Stimulated activated CD4-positive, alpha-beta T cell treated with anti-CD3 and anti-CD28 coated beads, Interleukin-12 subunit alpha, Interleukin-12 subunit beta, amount 100 ng/mL, for 24 hours (primary cell): ENCODE data around the gene PCDHGB6.
"Not testable (repeated sequence)": the region's sequence is repeated elsewhere in the genome, so short reads cannot be mapped to it uniquely, and the experiment has no call there.

Source experiments
- DNase-seq, 2 experiments: peaks; one replicate each; pipeline ENCODE4 v3.0.0-alpha.2; 2020; ENCODE audit warnings: low read depth in 2 of 2

The PCDHGB6 gene

DNA sequence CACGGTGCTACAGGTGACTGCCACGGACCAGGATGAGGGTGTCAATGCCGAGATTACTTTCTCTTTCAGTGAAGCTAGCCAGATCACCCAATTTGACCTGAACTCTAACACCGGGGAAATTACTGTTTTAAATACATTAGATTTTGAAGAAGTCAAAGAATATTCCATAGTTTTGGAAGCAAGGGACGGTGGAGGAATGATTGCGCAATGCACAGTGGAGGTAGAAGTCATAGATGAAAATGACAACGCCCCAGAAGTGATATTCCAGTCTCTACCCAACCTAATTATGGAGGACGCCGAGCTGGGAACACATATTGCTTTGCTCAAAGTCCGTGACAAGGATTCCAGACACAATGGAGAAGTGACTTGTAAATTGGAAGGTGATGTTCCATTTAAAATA is 19.2 kb upstream of the PCDHGB6 start:
- DNase-seq: no peak

DNA sequence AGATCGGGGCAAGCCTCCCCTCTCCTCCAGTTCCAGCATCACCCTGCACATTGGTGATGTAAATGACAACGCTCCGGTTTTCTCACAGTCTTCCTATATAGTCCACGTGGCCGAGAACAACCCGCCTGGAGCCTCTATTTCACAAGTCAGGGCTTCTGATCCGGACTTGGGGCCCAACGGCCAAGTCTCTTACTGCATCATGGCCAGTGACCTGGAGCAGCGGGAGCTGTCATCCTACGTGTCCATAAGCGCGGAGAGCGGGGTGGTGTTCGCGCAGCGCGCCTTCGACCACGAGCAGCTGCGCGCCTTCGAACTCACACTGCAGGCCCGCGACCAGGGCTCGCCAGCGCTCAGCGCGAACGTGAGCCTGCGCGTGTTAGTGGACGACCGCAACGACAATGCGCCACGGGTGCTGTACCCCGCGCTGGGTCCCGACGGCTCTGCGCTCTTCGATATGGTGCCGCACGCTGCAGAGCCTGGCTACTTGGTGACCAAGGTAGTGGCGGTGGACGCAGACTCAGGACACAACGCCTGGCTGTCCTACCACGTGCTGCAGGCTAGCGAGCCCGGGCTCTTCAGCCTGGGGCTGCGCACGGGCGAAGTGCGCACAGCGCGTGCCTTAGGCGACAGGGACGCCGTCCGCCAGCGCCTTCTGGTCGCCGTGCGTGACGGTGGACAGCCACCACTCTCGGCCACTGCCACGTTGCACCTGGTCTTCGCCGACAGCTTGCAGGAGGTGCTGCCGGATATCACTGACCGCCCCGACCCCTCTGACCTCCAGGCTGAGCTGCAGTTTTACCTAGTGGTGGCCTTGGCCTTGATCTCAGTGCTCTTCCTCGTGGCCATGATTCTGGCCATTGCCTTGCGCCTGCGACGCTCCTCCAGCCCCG is 18.4 kb upstream of the PCDHGB6 start:
- no peak for DNase-seq

DNA sequence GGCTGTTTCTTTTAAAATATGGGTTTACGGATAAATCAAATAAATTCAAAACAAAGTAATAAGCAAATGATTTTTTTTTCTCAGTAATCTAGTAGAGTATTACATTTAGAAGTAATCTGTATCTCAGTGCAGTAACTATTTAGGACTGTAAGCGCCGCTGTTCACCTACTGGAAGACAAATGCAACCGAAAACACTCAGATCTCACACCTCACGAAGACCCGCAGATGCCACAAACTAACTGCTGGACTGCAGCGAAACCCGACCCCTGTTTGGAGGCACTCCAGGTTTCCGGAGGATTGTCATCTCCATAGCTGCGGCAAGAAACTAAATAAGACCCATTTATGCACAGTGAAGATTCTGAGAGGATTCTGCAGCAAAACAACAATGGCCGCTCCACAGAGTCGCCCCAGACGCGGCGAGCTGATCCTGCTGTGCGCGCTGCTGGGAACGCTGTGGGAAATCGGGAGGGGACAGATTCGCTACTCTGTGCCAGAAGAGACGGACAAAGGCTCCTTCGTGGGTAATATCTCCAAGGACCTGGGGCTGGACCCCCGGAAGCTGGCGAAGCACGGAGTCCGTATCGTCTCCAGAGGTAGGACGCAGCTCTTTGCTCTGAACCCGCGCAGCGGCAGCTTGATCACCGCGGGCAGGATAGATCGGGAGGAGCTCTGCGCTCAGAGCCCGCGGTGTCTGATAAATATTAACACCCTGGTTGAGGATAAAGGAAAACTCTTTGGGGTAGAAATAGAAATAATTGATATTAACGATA is 15.2 kb upstream of the PCDHGB6 start, which contains the start of gene PCDHGA8:
PCDHGA8 (plus strand) TSS at position 205 of the 770 bp plus-strand sequence; CDS start at position 386, 181 bp downstream.
- no peak for DNase-seq

DNA sequence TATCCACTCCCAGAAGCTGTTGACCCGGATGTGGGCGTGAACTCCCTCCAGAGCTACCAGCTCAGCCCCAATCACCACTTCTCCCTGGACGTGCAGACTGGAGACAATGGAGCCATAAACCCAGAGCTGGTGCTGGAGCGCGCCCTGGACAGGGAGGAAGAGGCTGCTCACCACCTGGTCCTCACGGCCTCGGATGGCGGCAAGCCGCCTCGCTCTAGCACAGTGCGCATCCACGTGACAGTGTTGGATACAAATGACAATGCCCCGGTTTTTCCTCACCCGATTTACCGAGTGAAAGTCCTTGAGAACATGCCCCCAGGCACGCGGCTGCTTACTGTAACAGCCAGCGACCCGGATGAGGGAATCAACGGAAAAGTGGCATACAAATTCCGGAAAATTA is 14.6 kb upstream of the PCDHGB6 start:
- DNase-seq: no peak

DNA sequence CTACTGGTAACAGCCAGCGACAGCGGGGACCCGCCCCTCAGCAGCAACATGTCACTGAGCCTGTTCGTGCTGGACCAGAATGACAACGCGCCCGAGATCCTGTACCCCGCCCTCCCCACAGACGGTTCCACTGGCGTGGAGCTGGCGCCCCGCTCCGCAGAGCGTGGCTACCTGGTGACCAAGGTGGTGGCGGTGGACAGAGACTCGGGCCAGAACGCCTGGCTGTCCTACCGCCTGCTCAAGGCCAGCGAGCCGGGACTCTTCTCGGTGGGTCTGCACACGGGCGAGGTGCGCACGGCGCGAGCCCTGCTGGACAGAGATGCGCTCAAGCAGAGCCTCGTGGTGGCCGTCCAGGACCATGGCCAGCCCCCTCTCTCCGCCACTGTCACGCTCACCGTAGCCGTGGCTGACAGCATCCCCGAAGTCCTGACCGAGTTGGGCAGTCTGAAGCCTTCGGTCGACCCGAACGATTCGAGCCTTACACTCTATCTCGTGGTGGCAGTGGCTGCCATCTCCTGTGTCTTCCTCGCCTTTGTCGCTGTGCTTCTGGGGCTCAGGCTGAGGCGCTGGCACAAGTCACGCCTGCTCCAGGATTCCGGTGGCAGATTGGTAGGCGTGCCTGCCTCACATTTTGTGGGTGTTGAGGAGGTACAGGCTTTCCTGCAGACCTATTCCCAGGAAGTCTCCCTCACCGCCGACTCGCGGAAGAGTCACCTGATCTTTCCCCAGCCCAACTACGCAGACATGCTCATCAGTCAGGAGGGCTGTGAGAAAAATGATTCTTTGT is 13.2 kb upstream of the PCDHGB6 start:
- DNase-seq: not testable (repeated sequence)

DNA sequence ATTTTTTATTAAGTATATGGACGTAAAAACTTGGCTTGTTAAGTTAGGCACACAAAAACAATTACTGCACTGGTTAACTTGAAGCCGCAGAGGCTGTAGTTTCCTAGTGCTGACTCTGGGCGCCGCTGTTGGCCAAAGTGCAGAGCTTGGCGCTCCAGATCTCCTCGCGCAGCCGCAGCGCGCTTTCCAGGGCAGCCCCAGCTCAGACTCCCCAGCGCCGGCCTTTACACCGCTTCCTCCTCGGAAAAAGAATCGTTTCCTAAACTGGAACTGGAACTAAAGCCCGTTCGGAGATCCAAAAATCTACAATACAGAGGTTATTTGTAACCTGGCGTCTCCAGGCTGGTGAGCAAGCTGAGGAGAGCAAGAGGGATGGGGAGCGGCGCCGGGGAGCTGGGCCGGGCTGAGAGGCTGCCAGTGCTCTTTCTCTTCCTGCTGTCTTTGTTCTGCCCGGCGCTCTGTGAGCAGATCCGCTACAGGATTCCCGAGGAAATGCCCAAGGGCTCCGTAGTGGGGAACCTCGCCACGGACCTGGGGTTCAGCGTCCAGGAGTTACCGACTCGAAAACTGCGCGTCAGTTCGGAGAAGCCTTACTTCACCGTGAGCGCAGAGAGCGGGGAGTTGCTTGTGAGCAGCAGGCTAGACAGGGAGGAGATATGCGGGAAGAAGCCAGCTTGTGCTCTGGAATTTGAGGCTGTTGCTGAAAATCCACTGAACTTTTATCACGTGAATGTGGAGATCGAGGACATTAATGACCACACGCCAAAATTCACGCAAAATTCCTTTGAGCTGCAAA is 9.9 kb upstream of the PCDHGB6 start, which contains the start of gene PCDHGB5:
PCDHGB5 (plus strand) TSS at position 192 of the 796 bp plus-strand sequence; CDS start at position 373, 181 bp downstream.
- DNase-seq: not testable (repeated sequence)

DNA sequence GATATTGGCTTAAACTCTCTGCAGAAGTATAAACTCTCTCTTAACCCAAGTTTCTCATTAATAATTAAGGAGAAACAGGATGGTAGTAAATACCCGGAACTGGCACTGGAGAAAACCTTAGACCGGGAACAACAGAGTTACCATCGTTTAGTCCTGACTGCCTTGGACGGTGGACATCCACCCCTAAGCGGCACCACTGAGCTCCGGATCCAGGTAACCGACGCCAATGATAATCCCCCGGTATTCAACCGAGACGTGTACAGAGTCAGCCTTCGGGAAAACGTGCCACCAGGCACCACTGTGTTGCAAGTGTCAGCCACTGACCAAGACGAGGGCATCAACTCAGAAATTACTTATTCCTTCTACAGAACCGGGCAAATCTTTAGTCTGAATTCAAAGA is 9.2 kb upstream of the PCDHGB6 start:
- DNase-seq: no peak

DNA sequence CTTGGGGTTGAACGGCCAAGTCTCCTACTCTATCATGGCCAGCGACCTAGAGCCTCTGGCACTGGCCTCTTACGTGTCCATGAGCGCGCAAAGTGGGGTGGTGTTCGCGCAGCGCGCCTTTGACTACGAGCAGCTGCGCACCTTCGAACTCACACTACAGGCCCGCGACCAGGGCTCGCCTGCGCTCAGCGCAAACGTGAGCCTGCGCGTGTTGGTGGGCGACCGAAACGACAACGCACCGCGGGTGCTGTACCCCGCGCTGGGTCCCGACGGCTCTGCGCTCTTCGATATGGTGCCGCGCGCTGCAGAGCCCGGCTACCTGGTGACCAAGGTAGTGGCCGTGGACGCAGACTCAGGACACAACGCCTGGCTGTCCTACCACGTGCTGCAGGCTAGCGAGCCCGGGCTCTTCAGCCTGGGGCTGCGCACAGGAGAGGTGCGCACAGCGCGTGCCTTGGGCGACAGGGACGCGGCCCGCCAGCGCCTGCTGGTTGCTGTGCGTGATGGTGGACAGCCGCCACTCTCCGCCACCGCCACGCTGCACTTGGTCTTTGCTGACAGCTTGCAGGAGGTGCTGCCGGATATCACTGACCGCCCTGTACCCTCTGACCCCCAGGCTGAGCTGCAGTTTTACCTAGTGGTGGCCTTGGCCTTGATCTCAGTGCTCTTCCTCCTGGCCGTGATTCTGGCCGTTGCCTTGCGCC is 8.1 kb upstream of the PCDHGB6 start:
- DNase-seq: no peak

DNA sequence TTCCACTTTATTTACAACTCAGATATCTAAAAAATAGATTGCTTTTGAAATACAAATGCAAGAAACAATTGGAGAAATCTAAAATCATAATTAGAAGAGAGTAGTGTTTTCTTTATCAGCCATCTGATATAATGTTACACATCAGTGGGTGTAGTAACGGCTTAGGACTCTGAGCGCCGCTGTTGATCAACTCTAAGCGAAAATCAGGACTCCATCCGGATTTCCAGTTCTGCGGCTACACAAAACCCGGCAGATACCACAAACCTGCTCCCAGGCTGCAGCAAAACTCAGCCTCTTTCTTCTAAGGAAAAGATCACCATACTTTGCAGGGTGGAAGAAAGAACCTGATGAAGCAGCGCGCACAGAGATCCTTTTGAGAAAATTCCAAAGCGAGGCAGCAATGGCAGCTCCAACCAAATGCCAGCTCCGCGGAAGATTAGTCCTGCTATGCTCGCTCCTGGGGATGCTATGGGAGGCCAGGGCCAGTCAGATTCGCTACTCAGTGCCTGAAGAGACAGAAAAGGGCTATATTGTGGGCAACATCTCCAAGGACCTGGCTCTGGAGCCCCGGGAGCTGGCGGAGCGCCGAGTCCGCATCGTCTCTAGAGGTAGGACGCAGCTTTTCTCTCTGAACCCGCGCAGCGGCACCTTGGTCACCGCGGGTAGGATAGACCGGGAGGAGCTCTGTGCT is 5.1 kb upstream of the PCDHGB6 start, which contains the start of gene PCDHGA9:
PCDHGA9 (plus strand) TSS at position 226 of the 691 bp plus-strand sequence; CDS start at position 401, 175 bp downstream.
- no peak for DNase-seq

DNA sequence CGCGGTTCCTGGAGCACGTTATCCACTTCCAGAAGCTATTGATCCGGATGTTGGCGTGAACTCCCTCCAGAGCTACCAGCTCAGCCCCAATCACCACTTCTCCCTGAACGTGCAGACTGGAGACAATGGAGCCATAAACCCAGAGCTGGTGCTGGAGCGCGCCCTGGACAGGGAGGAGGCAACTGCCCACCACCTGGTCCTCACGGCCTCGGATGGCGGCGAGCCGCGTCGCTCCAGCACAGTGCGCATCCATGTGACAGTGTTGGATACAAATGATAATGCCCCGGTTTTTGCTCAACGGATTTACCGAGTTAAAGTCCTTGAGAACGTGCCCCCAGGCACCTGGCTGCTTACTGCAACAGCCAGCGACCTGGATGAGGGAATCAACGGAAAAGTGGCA is 4.4 kb upstream of the PCDHGB6 start:
- no peak for DNase-seq

DNA sequence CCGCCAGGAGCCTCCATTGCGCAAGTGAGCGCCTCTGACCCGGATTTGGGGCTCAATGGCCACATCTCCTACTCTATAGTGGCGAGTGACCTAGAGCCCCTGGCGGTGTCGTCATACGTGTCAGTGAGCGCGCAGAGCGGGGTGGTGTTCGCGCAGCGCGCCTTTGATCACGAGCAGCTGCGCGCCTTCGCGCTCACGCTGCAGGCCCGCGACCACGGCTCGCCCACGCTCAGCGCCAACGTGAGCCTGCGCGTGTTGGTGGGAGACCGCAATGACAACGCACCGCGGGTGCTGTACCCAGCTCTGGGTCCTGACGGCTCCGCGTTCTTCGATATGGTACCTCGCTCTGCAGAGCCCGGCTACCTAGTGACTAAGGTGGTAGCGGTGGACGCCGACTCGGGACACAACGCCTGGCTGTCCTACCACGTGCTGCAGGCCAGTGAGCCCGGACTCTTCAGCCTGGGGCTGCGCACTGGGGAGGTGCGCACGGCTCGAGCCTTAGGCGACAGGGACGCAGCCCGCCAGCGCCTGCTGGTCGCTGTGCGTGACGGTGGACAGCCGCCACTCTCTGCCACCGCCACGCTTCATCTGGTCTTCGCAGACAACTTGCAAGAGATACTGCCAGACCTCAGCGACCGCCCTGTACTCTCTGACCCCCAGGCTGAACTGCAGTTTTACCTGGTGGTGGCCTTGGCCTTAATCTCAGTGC is 1.9 kb downstream of the PCDHGB6 start:
- no peak for DNase-seq

DNA sequence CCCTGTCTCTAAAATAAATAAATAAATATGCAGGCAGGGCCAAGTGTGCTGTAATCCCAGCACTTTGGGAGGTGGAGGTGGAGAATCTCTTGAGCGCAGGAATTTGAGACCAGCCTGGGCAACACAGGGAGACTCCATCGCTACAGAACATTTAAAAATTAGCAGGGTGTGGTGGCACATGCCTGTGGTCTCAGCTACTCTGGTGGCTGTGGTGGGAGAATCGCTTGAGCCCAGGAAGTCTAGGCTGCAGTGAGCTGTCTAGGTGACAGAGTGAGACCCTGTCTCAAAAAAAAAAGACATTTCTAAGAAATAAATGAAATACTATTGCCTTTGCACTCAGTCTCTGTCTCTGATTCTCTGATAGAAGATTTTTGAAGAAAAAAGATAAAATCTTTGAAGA is 3.8 kb downstream of the PCDHGB6 start:
- no peak for DNase-seq

DNA sequence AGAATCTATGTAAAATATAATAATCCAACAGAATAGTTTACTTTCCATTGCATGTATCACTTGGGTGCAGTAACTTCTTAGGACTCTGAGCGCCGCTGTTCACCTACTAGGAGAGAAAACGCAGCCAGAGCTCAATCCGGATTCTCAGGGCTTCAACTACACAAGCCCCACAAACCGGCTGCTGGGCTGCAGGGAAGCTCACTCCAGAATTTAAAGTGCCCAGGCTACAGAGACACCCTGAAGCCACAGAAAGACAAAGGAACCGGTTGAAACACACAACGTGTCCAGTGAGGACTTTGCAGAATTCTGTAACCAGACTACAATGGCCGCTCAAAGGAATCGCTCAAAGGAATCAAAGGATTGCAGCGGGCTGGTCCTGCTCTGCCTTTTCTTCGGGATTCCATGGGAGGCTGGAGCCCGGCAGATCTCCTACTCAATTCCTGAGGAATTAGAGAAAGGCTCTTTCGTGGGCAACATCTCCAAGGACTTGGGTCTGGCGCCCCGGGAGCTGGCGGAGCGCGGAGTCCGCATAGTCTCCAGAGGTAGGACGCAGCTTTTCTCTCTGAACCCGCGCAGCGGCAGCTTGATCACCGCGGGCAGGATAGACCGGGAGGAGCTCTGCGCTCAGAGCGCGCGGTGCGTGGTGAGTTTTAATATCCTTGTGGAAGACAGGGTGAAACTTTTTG is 5.2 kb downstream of the PCDHGB6 start, which contains the start of gene PCDHGA10:
PCDHGA10 (plus strand) TSS at position 134 of the 686 bp plus-strand sequence; CDS start at position 323, 189 bp downstream.
- DNase-seq: peak in 1 of 2 experiments; percentile 50

DNA sequence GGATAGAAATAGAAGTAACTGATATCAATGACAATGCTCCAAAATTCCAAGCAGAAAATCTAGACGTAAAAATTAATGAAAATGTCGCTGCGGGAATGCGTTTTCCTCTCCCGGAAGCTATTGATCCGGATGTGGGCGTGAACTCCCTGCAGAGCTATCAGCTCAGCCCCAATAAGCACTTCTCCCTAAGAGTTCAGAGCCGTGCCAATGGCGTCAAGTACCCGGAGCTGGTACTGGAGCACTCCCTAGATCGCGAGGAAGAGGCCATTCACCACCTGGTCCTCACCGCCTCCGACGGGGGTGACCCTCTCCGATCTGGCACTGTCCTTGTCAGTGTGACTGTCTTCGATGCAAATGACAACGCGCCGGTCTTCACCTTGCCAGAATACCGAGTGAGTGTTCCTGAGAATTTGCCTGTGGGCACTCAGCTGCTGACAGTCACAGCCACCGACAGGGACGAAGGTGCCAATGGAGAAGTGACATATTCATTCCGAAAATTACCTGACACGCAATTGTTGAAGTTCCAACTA is 5.8 kb downstream of the PCDHGB6 start:
- no peak for DNase-seq

DNA sequence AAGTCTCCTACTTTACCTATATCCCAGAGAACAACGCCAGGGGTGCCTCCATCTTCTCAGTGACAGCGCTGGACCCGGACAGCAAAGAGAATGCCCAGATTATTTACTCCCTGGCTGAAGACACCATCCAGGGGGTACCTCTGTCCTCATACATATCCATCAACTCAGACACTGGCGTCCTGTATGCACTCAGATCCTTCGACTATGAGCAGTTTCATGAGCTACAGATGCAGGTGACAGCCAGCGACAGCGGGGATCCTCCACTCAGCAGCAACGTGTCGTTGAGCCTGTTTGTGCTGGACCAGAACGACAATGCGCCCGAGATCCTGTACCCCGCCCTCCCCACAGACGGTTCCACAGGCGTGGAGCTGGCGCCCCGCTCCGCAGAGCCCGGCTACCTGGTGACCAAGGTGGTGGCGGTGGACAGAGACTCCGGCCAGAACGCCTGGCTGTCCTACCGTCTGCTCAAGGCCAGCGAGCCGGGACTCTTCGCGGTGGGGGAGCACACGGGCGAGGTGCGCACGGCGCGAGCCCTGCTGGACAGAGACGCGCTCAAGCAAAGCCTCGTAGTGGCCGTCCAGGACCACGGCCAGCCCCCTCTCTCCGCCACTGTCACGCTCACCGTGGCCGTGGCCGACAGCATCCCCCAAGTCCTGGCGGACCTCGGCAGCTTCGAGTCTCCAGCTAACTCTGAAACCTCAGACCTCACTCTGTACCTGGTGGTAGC is 6.9 kb downstream of the PCDHGB6 start:
- not testable (repeated sequence) for DNase-seq

DNA sequence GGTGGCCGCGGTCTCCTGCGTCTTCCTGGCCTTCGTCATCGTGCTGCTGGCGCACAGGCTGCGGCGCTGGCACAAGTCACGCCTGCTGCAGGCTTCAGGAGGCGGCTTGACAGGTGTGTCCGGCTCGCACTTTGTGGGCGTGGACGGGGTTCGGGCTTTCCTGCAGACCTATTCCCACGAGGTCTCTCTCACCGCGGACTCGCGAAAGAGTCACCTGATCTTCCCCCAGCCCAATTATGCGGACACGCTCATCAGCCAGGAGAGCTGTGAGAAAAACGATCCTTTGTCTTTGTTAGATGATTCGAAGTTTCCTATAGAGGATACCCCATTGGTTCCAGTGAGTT is 7.4 kb downstream of the PCDHGB6 start:
- DNase-seq: not testable (repeated sequence)

DNA sequence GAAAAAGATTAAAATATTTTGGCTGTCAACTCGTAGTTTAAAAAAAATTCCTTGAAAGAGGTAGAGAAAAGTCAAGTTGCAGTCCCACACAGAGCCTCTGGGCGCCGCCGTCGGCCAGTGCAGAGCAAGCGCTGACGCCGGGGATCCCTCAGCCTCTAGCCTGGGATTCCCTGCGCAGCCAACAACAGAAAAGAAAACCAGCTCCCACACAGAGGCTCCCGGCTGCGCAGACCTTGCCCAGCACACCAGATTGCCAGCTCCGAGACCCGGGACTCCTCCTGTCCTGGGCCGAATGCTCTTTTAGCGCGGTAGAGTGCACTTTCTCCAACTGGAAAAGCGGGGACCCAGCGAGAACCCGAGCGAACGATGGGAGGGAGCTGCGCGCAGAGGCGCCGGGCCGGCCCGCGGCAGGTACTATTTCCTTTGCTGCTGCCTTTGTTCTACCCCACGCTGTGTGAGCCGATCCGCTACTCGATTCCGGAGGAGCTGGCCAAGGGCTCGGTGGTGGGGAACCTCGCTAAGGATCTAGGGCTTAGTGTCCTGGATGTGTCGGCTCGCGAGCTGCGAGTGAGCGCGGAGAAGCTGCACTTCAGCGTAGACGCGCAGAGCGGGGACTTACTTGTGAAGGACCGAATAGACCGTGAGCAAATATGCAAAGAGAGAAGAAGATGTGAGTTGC is 9.8 kb downstream of the PCDHGB6 start, which contains the start of gene PCDHGB7:
PCDHGB7 (plus strand) TSS at position 184 of the 679 bp plus-strand sequence; CDS start at position 367, 183 bp downstream.
- DNase-seq: peak in 1 of 2 experiments; percentile 54
